Lung (tissue), 12 donors: ENCODE measurements around the gene PDCD4. TPM values are rescaled to one million over a fixed set of nuclear protein-coding genes. Genes with fewer than 3 reads are reported as not detected.

Experiments
- ATAC-seq: fragments of 200-7000 bp; cut with Tn5 transposase; one replicate; pipeline ENCODE4 v1.9.1; 2020; ENCODE audit warnings: moderate number of reproducible peaks; ENCODE audit not compliant: insufficient read depth, low FRiP score
- DNase-seq, 3 donors: peaks; one replicate each; pipeline ENCODE4 v3.0.0-alpha.2; 2013 to 2017
- H3K27ac ChIP-seq, 2 donors: one replicate each; pipeline ENCODE4 v1.5.1; 2013; ENCODE audit warnings: mild to moderate bottlenecking in 2 of 2, moderate library complexity in 2 of 2, control low read depth in 1 of 2, inconsistent platforms in 1 of 2, low read depth in 1 of 2, low read length in 1 of 2
- H3K27me3 ChIP-seq, 3 donors: one replicate each; pipeline ENCODE4 v1.5.1; 2013; ENCODE audit warnings: low read length in 2 of 3; ENCODE audit not compliant: control insufficient read depth in 3 of 3, insufficient read depth in 3 of 3
- H3K36me3 ChIP-seq, 4 donors: one replicate each; pipeline ENCODE4 v1.5.1; 2013; ENCODE audit warnings: low read length in 4 of 4, mild to moderate bottlenecking in 1 of 4, moderate library complexity in 1 of 4; ENCODE audit not compliant: control insufficient read depth in 4 of 4, insufficient read depth in 4 of 4
- H3K4me1 ChIP-seq, 5 donors: one replicate each; pipeline ENCODE4 v1.5.1; 2013; ENCODE audit warnings: low read length in 5 of 5, mild to moderate bottlenecking in 2 of 5, moderate library complexity in 1 of 5; ENCODE audit not compliant: control insufficient read depth in 5 of 5, insufficient read depth in 5 of 5
- H3K4me3 ChIP-seq: one replicate; pipeline ENCODE4 v1.5.1; 2013; ENCODE audit warnings: mild to moderate bottlenecking, control low read depth, moderate library complexity
- H3K9ac ChIP-seq, 2 donors: one replicate each; pipeline ENCODE4 v1.5.1; 2013; ENCODE audit warnings: low read length in 2 of 2, control low read depth in 1 of 2; ENCODE audit not compliant: insufficient read depth in 1 of 2
- H3K9me3 ChIP-seq, 4 donors: one replicate each; pipeline ENCODE4 v1.5.1; 2013; ENCODE audit warnings: low read length in 3 of 4, mild to moderate bottlenecking in 1 of 4, moderate library complexity in 1 of 4; ENCODE audit not compliant: control insufficient read depth in 4 of 4, insufficient read depth in 3 of 4
- WGBS, 2 donors: extraction: QIAGEN DNeasy Blood & Tissue Kit; methylation state at CpG; one replicate each; pipeline ENCODE4 v1.1.7; 2013; 5-methylcytosine and 5-hydroxymethylcytosine counted together
- polyA plus RNA-seq, 2 donors: library from polyadenylated mRNA; stranded (reverse); fragments of 200-250 nt; gene quantifications; one replicate each; pipeline ENCODE4 v1.2.1, GENCODE V29; 2013
- total RNA-seq, 2 donors: library from RNA; depleted of rRNA in 1 of 2; stranded (reverse); fragments of >200 nt in 1 of 2; gene quantifications; one replicate each; pipeline ENCODE4 v1.2.1, GENCODE V29; 2014 to 2021
- TF ChIP-seq, protein P1 (sequence below): IDR thresholded peaks from 2 replicates; pipeline ENCODE4 v1.5.1; 2012; ENCODE audit warnings: mild to moderate bottlenecking; ENCODE audit errors: control extremely low read depth, extremely low read depth
- donor health status: control.
- donor health status: control.
- donor health status: Bipolar disorder and iron deficiency.
- donor health status: healthy.
- donor health status: DM: yes; HTN: yes; CAD: no.

Gene PDCD4
- total and polyA plus RNA-seq, 4 donors: 26.7 to 186 (median 33.5) TPM

- H3K9me3 ChIP-seq: no peaks in the 10 kb centered on the region
- TF ChIP-seq, protein P1, sequence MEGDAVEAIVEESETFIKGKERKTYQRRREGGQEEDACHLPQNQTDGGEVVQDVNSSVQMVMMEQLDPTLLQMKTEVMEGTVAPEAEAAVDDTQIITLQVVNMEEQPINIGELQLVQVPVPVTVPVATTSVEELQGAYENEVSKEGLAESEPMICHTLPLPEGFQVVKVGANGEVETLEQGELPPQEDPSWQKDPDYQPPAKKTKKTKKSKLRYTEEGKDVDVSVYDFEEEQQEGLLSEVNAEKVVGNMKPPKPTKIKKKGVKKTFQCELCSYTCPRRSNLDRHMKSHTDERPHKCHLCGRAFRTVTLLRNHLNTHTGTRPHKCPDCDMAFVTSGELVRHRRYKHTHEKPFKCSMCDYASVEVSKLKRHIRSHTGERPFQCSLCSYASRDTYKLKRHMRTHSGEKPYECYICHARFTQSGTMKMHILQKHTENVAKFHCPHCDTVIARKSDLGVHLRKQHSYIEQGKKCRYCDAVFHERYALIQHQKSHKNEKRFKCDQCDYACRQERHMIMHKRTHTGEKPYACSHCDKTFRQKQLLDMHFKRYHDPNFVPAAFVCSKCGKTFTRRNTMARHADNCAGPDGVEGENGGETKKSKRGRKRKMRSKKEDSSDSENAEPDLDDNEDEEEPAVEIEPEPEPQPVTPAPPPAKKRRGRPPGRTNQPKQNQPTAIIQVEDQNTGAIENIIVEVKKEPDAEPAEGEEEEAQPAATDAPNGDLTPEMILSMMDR: no peak
- H3K27ac ChIP-seq: no peak overlapping the region
- 97 to 98% methylated on average over 18 of the region's 18 CpGs for WGBS, 2 donors
- no peak overlapping the region for H3K4me3 ChIP-seq
- H3K36me3 ChIP-seq: no peaks in the 10 kb centered on the region
- peaks cover 0 to 11% (median 0%) of the 10 kb centered on the region in 5 donors for H3K4me1 ChIP-seq
- DNase-seq (no peak), ATAC-seq (no peak)
- no peak overlapping the region for H3K9ac ChIP-seq
- no peaks in the 10 kb centered on the region for H3K27me3 ChIP-seq
These were observed 65.0 kb downstream of the PDCD4 start for GRCh38 chr10:110936757-110937156.

DNA sequence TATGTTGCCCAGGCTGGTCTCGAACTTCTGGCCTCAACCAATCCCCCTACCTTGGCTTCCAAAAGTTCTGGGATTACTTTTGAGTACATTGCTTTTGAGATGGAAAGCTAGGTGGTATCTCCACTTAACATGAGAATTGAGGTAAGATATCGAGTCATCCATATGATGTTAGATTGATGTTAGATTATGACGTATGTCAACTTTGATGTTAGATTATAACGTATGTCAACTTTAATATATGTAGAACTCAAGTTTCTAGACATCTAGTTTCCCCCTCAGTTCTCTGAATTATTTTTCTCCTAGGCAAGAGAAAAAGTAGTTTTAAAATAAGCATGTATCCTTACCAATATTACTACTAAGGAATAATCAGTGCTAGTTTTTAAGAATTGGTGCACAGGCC is 67.7 kb downstream of the PDCD4 start:
- TF ChIP-seq, protein P1: no peak

GRCh38 chr10:110944792-110945396 is 73.2 kb downstream of the PDCD4 start:
- Histone ChIP-seq H3K9me3 (peaks cover 0 to 4% (median 0%) of the 10 kb centered on the region in 4 donors), H3K4me1 (peaks cover 0 to 14% (median 0%) of the 10 kb centered on the region in 5 donors), H3K36me3 (peaks cover 0 to 13% (median 9%) of the 10 kb centered on the region in 4 donors), H3K4me3 (no peak overlapping the region), H3K27me3 (no peaks in the 10 kb centered on the region), H3K27ac (no peak overlapping the region), H3K9ac (no peak overlapping the region)
- WGBS, 2 donors: 43 to 74% methylated on average over 5 of the region's 5 CpGs
- ATAC-seq (no peak), DNase-seq (no peak)
- TF ChIP-seq, protein P1: no peak

More for the DNA sequence above, 67.7 kb downstream of the PDCD4 start:
- H3K9me3 ChIP-seq: peaks cover 0 to 4% (median 0%) of the 10 kb centered on the region in 4 donors
- no peak for ATAC-seq
- H3K36me3 ChIP-seq: peaks cover 0 to 5% (median 3%) of the 10 kb centered on the region in 4 donors
- no peak overlapping the region for H3K27ac ChIP-seq
- H3K4me1 ChIP-seq: peaks cover 0 to 6% (median 0%) of the 10 kb centered on the region in 5 donors
- H3K9ac ChIP-seq: no peak overlapping the region
- 96% methylated on average over 4 of the region's 4 CpGs for WGBS, 2 donors
- H3K4me3 ChIP-seq: no peak overlapping the region
- H3K27me3 ChIP-seq: no peaks in the 10 kb centered on the region
- no peak for DNase-seq
